Endodermal cell (in vitro differentiated cells): ENCODE measurements around the gene DPP6. TPM values are rescaled to one million over a fixed set of nuclear protein-coding genes. Genes with fewer than 3 reads are reported as not detected.

Experiments
- DNase-seq: peaks from one replicate; pipeline ENCODE4 v3.0.0-alpha.2; 2017
- H3K27ac ChIP-seq: 2 replicates; pipeline ENCODE4 v1.5.1; 2013; ENCODE audit warnings: mild to moderate bottlenecking, low read depth, low read length, moderate library complexity
- H3K27me3 ChIP-seq: 2 replicates; pipeline ENCODE4 v1.6.1; 2013; ENCODE audit warnings: mild to moderate bottlenecking, low read length, moderate library complexity; ENCODE audit not compliant: insufficient read depth, control insufficient read depth, poor library complexity, severe bottlenecking
- H3K36me3 ChIP-seq: 2 replicates; pipeline ENCODE4 v1.7.0; 2013; ENCODE audit warnings: mild to moderate bottlenecking, low read length, moderate library complexity; ENCODE audit not compliant: control insufficient read depth, insufficient read depth
- H3K4me1 ChIP-seq: one replicate; pipeline ENCODE4 v1.7.0; 2013; ENCODE audit warnings: low read length; ENCODE audit not compliant: control insufficient read depth, insufficient read depth
- H3K4me3 ChIP-seq: 2 replicates; pipeline ENCODE4 v1.5.1; 2013; ENCODE audit warnings: mild to moderate bottlenecking, low read length, moderate library complexity
- H3K9ac ChIP-seq: 2 replicates; pipeline ENCODE4 v1.6.1; 2013; ENCODE audit warnings: mild to moderate bottlenecking, low read length, moderate library complexity; ENCODE audit not compliant: poor library complexity, severe bottlenecking; ENCODE audit errors: extremely low read depth
- H3K9me3 ChIP-seq: 2 replicates; pipeline ENCODE4 v1.6.1; 2013; ENCODE audit warnings: mild to moderate bottlenecking, low read length, moderate library complexity; ENCODE audit not compliant: control insufficient read depth
- H3K27ac Mint-ChIP-seq: 2 replicates; pipeline ENCODE4 v1.8.0; 2020; ENCODE audit warnings: mixed read lengths
- H3K27me3 Mint-ChIP-seq: 2 replicates; pipeline ENCODE4 v1.8.0; 2021; ENCODE audit warnings: mild to moderate bottlenecking, mixed read lengths; ENCODE audit not compliant: insufficient read depth
- H3K36me3 Mint-ChIP-seq: 2 replicates; pipeline ENCODE4 v1.8.0; 2020; ENCODE audit warnings: low read depth, mixed read lengths
- H3K4me1 Mint-ChIP-seq: 2 replicates; pipeline ENCODE4 v1.8.0; 2020; ENCODE audit warnings: mixed read lengths
- H3K4me3 Mint-ChIP-seq: 2 replicates; pipeline ENCODE4 v1.8.0; 2020; ENCODE audit warnings: mild to moderate bottlenecking, moderate library complexity, mixed read lengths
- H3K9me3 Mint-ChIP-seq: 2 replicates; pipeline ENCODE4 v1.8.0; 2020; ENCODE audit warnings: mild to moderate bottlenecking, mixed read lengths
- CTCF ChIP-seq: fragments of 200-600 bp; sonication (generic); conservative IDR thresholded peaks from 2 replicates; pipeline ENCODE4 v1.5.0; 2021; ENCODE audit warnings: antibody characterized with exemption, mild to moderate bottlenecking
- WGBS, 2 experiments: methylation state at CpG; one replicate each; pipeline versions ENCODE4 v1.1.5 to v1.1.7; 2013; ENCODE audit warnings: missing lambda C conversion rate in 2 of 2, mixed read lengths in 1 of 2; ENCODE audit not compliant: insufficient coverage in 1 of 2, insufficient read length in 1 of 2; 5-methylcytosine and 5-hydroxymethylcytosine counted together
- total RNA-seq, 2 donors: library from RNA; stranded (reverse); fragmentation: NEBNext Ultra II Directional in 1 of 2; extraction: Animal tissue kit (Norgen Biotek cat#: 25700) in 1 of 2; gene quantifications; 2 replicates in 1 of 2; 3 replicates in 1 of 2; pipeline ENCODE4 v1.2.1, GENCODE V29; 2021

Gene DPP6
- total RNA-seq, 2 donors from 2014 or later, result 1.7 to 3.0 TPM

GRCh38 chr7:154855366-154855765, 803.2 kb downstream of the DPP6 start:
- Mint-ChIP-seq H3K27ac (no peak overlapping the region), H3K4me1 (peaks cover 20% of the 10 kb centered on the region), H3K27me3 (peaks cover 2% of the 10 kb centered on the region), H3K4me3 (no peak overlapping the region), H3K36me3 (no peaks in the 10 kb centered on the region), H3K9me3 (peaks cover 4% of the 10 kb centered on the region)
- Histone ChIP-seq H3K27me3 (no peaks in the 10 kb centered on the region), H3K4me3 (no peak overlapping the region), H3K9me3 (peaks cover 10% of the 10 kb centered on the region), H3K36me3 (no peaks in the 10 kb centered on the region), H3K27ac (no peak overlapping the region), H3K9ac (no peak overlapping the region), H3K4me1 (no peaks in the 10 kb centered on the region)
- TF ChIP-seq CTCF, result no peak
- DNase-seq, result no peak
- WGBS, 2 experiments, result 82 to 87% methylated on average over 7 to 12 of the region's 12 CpGs

GRCh38 chr7:154856733-154857132, 804.5 kb downstream of the DPP6 start:
- peaks cover 2% of the 10 kb centered on the region for H3K27me3 Mint-ChIP-seq
- H3K36me3 Mint-ChIP-seq, result no peaks in the 10 kb centered on the region
- H3K4me1 ChIP-seq, result no peaks in the 10 kb centered on the region
- no peak for TF ChIP-seq CTCF
- H3K36me3 ChIP-seq, result no peaks in the 10 kb centered on the region
- DNase-seq, result no peak
- peaks cover 20% of the 10 kb centered on the region for H3K4me1 Mint-ChIP-seq
- no peak overlapping the region for H3K9ac ChIP-seq
- WGBS, 2 experiments, result 94 to 99% methylated on average over 9 of the region's 9 CpGs
- peaks cover 10% of the 10 kb centered on the region for H3K9me3 ChIP-seq
- H3K9me3 Mint-ChIP-seq, result peaks cover 4% of the 10 kb centered on the region
- H3K4me3 Mint-ChIP-seq, result no peak overlapping the region
- no peak overlapping the region for H3K4me3 ChIP-seq
- H3K27ac ChIP-seq, result no peak overlapping the region
- no peak overlapping the region for H3K27ac Mint-ChIP-seq
- H3K27me3 ChIP-seq, result no peaks in the 10 kb centered on the region

- no peaks in the 10 kb centered on the region for H3K36me3 Mint-ChIP-seq
- H3K27me3 Mint-ChIP-seq, result peaks cover 2% of the 10 kb centered on the region
- H3K27ac ChIP-seq, result no peak overlapping the region
- no peaks in the 10 kb centered on the region for H3K36me3 ChIP-seq
- no peak for TF ChIP-seq CTCF
- no peak overlapping the region for H3K4me3 Mint-ChIP-seq
- no peak overlapping the region for H3K27ac Mint-ChIP-seq
- H3K9me3 Mint-ChIP-seq, result peaks cover 4% of the 10 kb centered on the region
- no peak overlapping the region for H3K9ac ChIP-seq
- peaks cover 20% of the 10 kb centered on the region for H3K4me1 Mint-ChIP-seq
- no peaks in the 10 kb centered on the region for H3K27me3 ChIP-seq
- H3K4me1 ChIP-seq, result no peaks in the 10 kb centered on the region
- DNase-seq, result no peak
- peaks cover 10% of the 10 kb centered on the region for H3K9me3 ChIP-seq
- no peak overlapping the region for H3K4me3 ChIP-seq
- WGBS, 2 experiments, result 91 to 100% methylated on average over 2 to 3 of the region's 3 CpGs
Observed at GRCh38 chr7:154857240-154857639, 805.0 kb downstream of the DPP6 start.
